Measurements from ENCODE around the gene SBF2.
A peak's percentile ranks its signal among the peaks of the same experiment; 100 is the strongest.

The SBF2 gene

DNA sequence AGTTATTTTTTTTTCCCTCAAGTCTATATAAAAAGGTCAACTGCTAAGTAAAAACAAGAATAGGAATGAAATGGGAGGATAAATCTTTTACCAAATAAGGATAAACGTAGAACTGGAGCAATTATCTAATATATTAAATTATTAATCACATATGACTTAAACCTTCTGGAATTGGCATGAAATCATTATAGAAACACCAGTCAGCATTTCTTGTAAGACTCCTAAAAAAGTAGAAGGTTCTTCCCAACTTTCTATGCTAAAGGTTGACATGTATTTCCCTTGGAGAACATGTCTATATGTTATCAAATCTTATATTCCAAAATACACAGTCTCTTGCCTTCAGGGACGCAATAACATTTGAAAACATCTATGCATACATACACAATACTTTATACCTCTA lies 143.2 kb downstream of the SBF2 start:
- DNase-seq (ENCODE audit: low read depth in 2 of 2) = no peak
- no peak overlapping the region for H3K4me3 ChIP-seq (replicated peaks in 1 of 2; ENCODE audit: low read depth in 2 of 2, low read length in 2 of 2)
- TF ChIP-seq, protein P1, sequence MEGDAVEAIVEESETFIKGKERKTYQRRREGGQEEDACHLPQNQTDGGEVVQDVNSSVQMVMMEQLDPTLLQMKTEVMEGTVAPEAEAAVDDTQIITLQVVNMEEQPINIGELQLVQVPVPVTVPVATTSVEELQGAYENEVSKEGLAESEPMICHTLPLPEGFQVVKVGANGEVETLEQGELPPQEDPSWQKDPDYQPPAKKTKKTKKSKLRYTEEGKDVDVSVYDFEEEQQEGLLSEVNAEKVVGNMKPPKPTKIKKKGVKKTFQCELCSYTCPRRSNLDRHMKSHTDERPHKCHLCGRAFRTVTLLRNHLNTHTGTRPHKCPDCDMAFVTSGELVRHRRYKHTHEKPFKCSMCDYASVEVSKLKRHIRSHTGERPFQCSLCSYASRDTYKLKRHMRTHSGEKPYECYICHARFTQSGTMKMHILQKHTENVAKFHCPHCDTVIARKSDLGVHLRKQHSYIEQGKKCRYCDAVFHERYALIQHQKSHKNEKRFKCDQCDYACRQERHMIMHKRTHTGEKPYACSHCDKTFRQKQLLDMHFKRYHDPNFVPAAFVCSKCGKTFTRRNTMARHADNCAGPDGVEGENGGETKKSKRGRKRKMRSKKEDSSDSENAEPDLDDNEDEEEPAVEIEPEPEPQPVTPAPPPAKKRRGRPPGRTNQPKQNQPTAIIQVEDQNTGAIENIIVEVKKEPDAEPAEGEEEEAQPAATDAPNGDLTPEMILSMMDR (IDR thresholded peaks at IDR 0.05; ENCODE audit: low read depth, low read length) = no peak

DNA sequence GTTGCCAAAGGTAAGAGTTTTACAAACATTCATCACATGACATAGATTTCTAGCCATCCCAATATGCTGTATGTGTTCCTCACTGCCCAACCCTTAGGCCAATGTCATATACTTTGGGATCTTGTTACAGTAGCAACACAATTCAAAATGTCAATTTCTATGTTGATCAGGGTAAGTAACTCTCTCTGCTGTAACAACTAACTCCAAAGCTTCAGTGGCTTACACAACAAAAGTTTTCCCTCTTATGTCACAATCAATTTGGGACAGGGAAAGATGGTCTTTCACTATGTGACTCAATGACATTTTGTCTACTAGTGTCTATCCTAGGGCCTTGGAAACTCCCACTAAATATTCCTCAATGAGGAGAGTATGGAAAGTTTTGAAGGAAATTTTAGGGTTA lies 144.5 kb downstream of the SBF2 start:
- DNase-seq (ENCODE audit: low read depth in 2 of 2) = no peak
- TF ChIP-seq, protein P1 (IDR thresholded peaks at IDR 0.05; ENCODE audit: low read depth, low read length) = no peak
- H3K4me3 ChIP-seq (replicated peaks in 1 of 2; ENCODE audit: low read depth in 2 of 2, low read length in 2 of 2) = no peak overlapping the region

DNA sequence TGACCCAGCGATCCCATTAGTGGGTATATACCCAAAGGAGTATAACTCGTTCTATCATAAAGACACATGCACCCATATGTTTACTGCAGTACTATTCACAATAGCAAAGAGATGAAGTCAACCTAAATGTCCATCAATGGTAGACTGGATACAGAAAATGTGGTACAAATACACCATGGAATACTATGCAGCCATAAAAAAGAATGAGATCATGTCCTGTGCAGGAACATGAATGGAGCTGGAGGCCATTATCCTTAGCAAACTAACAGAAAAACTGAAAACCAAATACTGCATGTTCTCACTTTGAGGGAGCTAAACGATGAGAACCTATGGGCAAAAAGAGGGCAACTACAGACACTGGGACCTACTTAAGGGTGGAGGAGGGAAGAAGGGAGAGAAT lies 146.8 kb downstream of the SBF2 start:
- no peak overlapping the region for H3K4me3 ChIP-seq (replicated peaks in 1 of 2; ENCODE audit: low read depth in 2 of 2, low read length in 2 of 2)
- TF ChIP-seq, protein P1 (IDR thresholded peaks at IDR 0.05; ENCODE audit: low read depth, low read length) = no peak
- no peak for DNase-seq (ENCODE audit: low read depth in 2 of 2)

DNA sequence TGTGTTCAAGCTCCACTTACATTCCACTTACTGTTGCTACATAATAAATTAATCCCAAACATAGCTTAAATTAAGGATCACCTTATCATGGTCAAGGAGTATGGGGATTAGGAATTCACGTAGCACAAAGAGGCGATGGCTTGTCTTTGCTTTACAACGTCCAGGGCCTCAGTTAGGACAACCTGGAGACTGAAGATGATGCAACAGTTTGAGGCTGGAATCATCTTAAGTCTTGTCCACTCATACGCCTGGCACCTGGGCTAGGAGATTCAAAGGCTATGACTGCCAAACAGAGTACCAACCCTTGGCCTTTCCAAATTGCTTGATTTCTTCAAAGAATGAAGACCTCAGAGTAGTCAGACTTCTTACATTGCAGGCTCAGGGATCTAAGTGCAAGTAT lies 149.1 kb downstream of the SBF2 start:
- TF ChIP-seq, protein P1 (IDR thresholded peaks at IDR 0.05; ENCODE audit: low read depth, low read length) = no peak
- no peak overlapping the region for H3K4me3 ChIP-seq (replicated peaks in 1 of 2; ENCODE audit: low read depth in 2 of 2, low read length in 2 of 2)
- no peak for DNase-seq (ENCODE audit: low read depth in 2 of 2)

DNA sequence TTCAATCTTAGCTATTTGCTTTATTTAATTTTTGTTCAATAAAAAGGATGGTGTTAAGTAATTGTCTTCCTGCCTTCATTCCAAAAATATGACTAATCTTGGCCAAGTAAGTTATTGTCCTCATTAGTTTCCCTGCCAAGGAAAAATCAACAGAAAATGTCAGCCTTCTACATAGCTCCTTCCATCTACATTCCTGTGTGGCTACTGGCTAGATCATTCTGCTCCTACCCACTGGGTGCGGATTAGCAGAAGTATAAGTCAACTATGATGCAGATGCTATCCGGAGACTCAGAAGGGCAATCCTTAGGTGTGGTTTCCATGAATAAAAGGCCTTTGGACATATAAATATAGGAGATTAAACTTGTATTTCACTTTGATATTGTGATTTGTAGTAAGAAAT lies 154.4 kb downstream of the SBF2 start:
- TF ChIP-seq, protein P1 (IDR thresholded peaks at IDR 0.05; ENCODE audit: low read depth, low read length) = no peak
- no peak overlapping the region for H3K4me3 ChIP-seq (replicated peaks in 1 of 2; ENCODE audit: low read depth in 2 of 2, low read length in 2 of 2)
- peak; percentile 86 to 91 for DNase-seq (ENCODE audit: low read depth in 2 of 2)

DNA sequence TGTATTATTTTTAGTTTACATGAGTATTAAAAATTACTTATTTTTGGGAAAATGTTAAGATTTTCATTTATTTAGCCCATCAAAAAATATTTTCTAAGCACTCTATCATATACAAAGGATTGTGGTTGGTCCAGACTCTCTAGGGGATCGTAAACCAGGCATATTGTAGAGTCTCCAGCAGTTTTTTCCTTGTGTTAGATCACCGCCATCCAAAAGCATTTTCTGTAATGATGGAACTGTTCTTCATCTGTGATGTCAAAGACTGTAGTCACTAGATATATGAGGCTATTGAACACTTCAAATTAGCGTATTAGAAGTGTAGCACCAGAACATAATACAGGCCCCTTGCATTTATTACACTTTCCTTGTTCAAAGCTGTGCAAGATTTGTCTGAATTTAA lies 154.9 kb downstream of the SBF2 start:
- no peak overlapping the region for H3K4me3 ChIP-seq (replicated peaks in 1 of 2; ENCODE audit: low read depth in 2 of 2, low read length in 2 of 2)
- no peak for DNase-seq (ENCODE audit: low read depth in 2 of 2)

More for the DNA sequence above, 154.9 kb downstream of the SBF2 start:
- TF ChIP-seq, protein P1 (IDR thresholded peaks at IDR 0.05; ENCODE audit: low read depth, low read length) = no peak

All from cardiac fibroblast (primary cell).